PC-3 (cell line): Measurements from ENCODE around the gene CRYAA. TPM values are rescaled to one million over a fixed set of nuclear protein-coding genes. Genes with fewer than 3 reads are reported as not detected.

Experiments
- ATAC-seq: fragments of 200-7000 bp; cut with Tn5 transposase; 2 replicates; pipeline ENCODE4 v1.9.1; 2020; ENCODE audit warnings: mild to moderate bottlenecking, moderate library complexity
- BruUV-seq: library from RNA; stranded (reverse); fragments of 400-500 nt; replicated peaks from 2 replicates; lab custom pipeline; 2021; lab: Mats Ljungman, UMichigan
- CTCF ChIA-PET: fragments of 300-600 bp; sonication (Branson Sonifier 250); formaldehyde crosslinking; loops from one replicate; lab custom pipeline; 2022; ENCODE audit warnings: antibody characterized with exemption; lab: Charles Lee
- POLR2A ChIA-PET: fragments of 300-600 bp; sonication (Branson Sonifier 250); formaldehyde crosslinking; loops from one replicate; lab custom pipeline; 2022; ENCODE audit warnings: antibody characterized with exemption; ENCODE audit not compliant: unreplicated experiment; lab: Charles Lee
- DNase-seq: peaks from one replicate; pipeline ENCODE4 v3.0.0-alpha.2; 2015
- H2AFZ ChIP-seq: fragments of 300-600 bp; sonication (generic); 2 replicates; pipeline ENCODE4 v1.6.0; 2016; ENCODE audit warnings: antibody characterized with exemption, low read length
- H3F3A ChIP-seq: fragments of 300-600 bp; sonication (generic); one replicate; pipeline ENCODE4 v1.6.0; 2017; ENCODE audit warnings: antibody characterized with exemption, low read length, control low read depth, mild to moderate bottlenecking; ENCODE audit not compliant: unreplicated experiment
- H3K27ac ChIP-seq: fragments of 300-600 bp; sonication (generic); 2 replicates; pipeline ENCODE4 v1.5.1; 2016; ENCODE audit warnings: mild to moderate bottlenecking, low read length
- H3K27me3 ChIP-seq: fragments of 300-600 bp; sonication (generic); 2 replicates; pipeline ENCODE4 v1.6.1; 2016; ENCODE audit warnings: low read length, mixed read lengths
- H3K36me3 ChIP-seq: fragments of 300-600 bp; sonication (generic); 2 replicates; pipeline ENCODE4 v1.6.1; 2016; ENCODE audit warnings: low read depth, mixed run types, low read length, mixed read lengths
- H3K4me1 ChIP-seq: fragments of 300-600 bp; sonication (generic); 2 replicates; pipeline ENCODE4 v1.5.1; 2016; ENCODE audit warnings: low read length; ENCODE audit not compliant: insufficient read depth
- H3K4me2 ChIP-seq: fragments of 300-600 bp; sonication (generic); 2 replicates; pipeline ENCODE4 v1.6.0; 2016; ENCODE audit warnings: low read length
- H3K4me3 ChIP-seq: fragments of 300-600 bp; sonication (generic); 2 replicates; pipeline ENCODE4 v1.5.1; 2016; ENCODE audit warnings: mild to moderate bottlenecking, low read length, mixed read lengths
- H3K79me2 ChIP-seq: fragments of 300-600 bp; sonication (generic); 2 replicates; pipeline ENCODE4 v1.6.1; 2017; ENCODE audit warnings: low read length, mixed read lengths
- H3K9ac ChIP-seq: fragments of 300-600 bp; sonication (generic); 2 replicates; pipeline ENCODE4 v1.6.0; 2016; ENCODE audit warnings: mild to moderate bottlenecking, low read length
- H3K9me2 ChIP-seq: fragments of 300-600 bp; sonication (generic); replicated peaks from 2 replicates; pipeline ENCODE4 v1.6.1; 2016; ENCODE audit warnings: mixed run types, low read length, mixed read lengths
- H3K9me3 ChIP-seq: fragments of 300-600 bp; sonication (generic); 2 replicates; pipeline ENCODE4 v1.6.1; 2016; ENCODE audit warnings: low read length, mixed read lengths
- H4K20me1 ChIP-seq: fragments of 300-600 bp; sonication (generic); 2 replicates; pipeline ENCODE4 v1.6.1; 2016; ENCODE audit warnings: low read length, mixed read lengths
- EZH2 ChIP-seq: fragments of 300-600 bp; sonication (generic); IDR thresholded peaks from one replicate; pipeline ENCODE4 v1.6.1; 2017; ENCODE audit warnings: antibody characterized with exemption, mild to moderate bottlenecking, low read length; ENCODE audit not compliant: unreplicated experiment
- EZH2phosphoT487 ChIP-seq: fragments of 300-600 bp; sonication (generic); IDR thresholded peaks from 2 replicates; pipeline ENCODE4 v1.6.1; 2018; ENCODE audit warnings: mild to moderate bottlenecking, antibody characterized with exemption, low read length, borderline replicate concordance
- intact Hi-C: fragments of 100-400 bp; cut with micrococcal nuclease; formaldehyde crosslinking; loops from 2 replicates; pipeline ENCODE4 v1.9.0; 2023
- total RNA-seq: library from RNA; depleted of rRNA; stranded (reverse); fragments of >200 nt; gene quantifications from 2 replicates; pipeline ENCODE4 v1.2.3, GENCODE V29; 2014; rRNA removed
- TF ChIP-seq, protein P1 (sequence below): fragments of 300-600 bp; sonication (generic); conservative IDR thresholded peaks from 2 replicates; pipeline ENCODE4 v1.5.1; 2017; ENCODE audit warnings: antibody characterized with exemption, low read depth, mild to moderate bottlenecking, low read length

The CRYAA gene
- total RNA-seq, 1 experiment from 2014 or later: not detected

DNA sequence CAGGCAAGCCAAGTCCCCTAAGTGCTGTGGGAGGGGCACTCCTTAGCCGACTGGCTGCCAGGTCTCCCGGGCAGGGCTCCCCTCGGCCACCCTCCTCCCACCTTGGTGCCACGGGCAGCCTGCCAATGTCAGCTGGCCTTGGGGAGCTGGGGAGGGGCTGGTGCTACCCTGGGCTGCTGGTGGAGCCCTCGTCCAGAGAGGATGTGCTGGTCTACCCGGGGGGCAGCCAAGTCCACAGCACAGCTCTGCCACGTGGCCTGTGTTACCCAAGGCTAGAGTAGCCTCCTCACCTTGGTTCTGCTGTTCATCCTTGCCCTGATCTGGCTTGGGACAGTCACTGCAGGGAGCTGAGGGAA, 42.9 kb downstream of the CRYAA start:
- Histone ChIP-seq H3K27me3 (no peaks in the 10 kb centered on the region), H3K4me1 (peaks cover 17% of the 10 kb centered on the region), H3K4me2 (no peak overlapping the region), H3K9ac (no peak overlapping the region), H3K9me2 (no peaks in the 10 kb centered on the region), H2AFZ (no peak overlapping the region), H3K9me3 (no peaks in the 10 kb centered on the region), H3K27ac (no peak overlapping the region), H3F3A (no peaks in the 10 kb centered on the region), H4K20me1 (no peaks in the 10 kb centered on the region), H3K36me3 (no peaks in the 10 kb centered on the region), H3K4me3 (no peak overlapping the region), H3K79me2 (no peaks in the 10 kb centered on the region)
- no TSS peak for BruUV-seq
- intact Hi-C loops: no loop called here
- no peak for ATAC-seq
- TF ChIP-seq EZH2: no peak
- TF ChIP-seq, protein P1, sequence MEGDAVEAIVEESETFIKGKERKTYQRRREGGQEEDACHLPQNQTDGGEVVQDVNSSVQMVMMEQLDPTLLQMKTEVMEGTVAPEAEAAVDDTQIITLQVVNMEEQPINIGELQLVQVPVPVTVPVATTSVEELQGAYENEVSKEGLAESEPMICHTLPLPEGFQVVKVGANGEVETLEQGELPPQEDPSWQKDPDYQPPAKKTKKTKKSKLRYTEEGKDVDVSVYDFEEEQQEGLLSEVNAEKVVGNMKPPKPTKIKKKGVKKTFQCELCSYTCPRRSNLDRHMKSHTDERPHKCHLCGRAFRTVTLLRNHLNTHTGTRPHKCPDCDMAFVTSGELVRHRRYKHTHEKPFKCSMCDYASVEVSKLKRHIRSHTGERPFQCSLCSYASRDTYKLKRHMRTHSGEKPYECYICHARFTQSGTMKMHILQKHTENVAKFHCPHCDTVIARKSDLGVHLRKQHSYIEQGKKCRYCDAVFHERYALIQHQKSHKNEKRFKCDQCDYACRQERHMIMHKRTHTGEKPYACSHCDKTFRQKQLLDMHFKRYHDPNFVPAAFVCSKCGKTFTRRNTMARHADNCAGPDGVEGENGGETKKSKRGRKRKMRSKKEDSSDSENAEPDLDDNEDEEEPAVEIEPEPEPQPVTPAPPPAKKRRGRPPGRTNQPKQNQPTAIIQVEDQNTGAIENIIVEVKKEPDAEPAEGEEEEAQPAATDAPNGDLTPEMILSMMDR: no peak
- TF ChIP-seq EZH2phosphoT487: no peak
- ChIA-PET CTCF (no interaction called here), POLR2A (no interaction called here)
- no peak for DNase-seq

Other genes with a start within 250 kb of the CRYAA start
- not detected in 2 replicates for gene ERVH48-1, start 243.4 kb upstream of the CRYAA start, total RNA-seq
- 14.9 and 19.7 TPM in 2 replicates for gene PKNOX1, start 194.4 kb upstream of the CRYAA start, total RNA-seq
- 8.9 and 9.6 TPM in 2 replicates for gene CBS, start 93.2 kb upstream of the CRYAA start, total RNA-seq
- gene U2AF1, start 61.4 kb upstream of the CRYAA start, total RNA-seq: 43.4 and 49.3 TPM in 2 replicates